Gastroesophageal sphincter (tissue), 4 donors: ENCODE data around the gene MAP2K2. TPM values are rescaled to one million over a fixed set of nuclear protein-coding genes. Genes with fewer than 3 reads are reported as not detected.

ENCODE experiments used
- ATAC-seq: fragments of 150-250 bp; one replicate; pipeline ENCODE4 v1.9.1; 2016; ENCODE audit warnings: mild to moderate bottlenecking, moderate library complexity
- H3K27ac ChIP-seq, 4 donors: fragments of 200-600 bp; sonication (generic) in 3 of 4; 1 replicate in 3 of 4; 2 replicates in 1 of 4; pipeline ENCODE4 v1.5.1; 2016 to 2019
- H3K27me3 ChIP-seq: fragments of 200-600 bp; sonication (generic); one replicate; pipeline ENCODE4 v1.5.1; 2019
- H3K36me3 ChIP-seq, 2 donors: fragments of 200-600 bp; sonication (generic); one replicate each; pipeline ENCODE4 v1.5.1; 2019; ENCODE audit warnings: control low read depth in 1 of 2
- H3K4me1 ChIP-seq, 3 donors: fragments of 200-600 bp; sonication (generic); 1 replicate in 2 of 3; 2 replicates in 1 of 3; pipeline ENCODE4 v1.5.1; 2016 to 2019; ENCODE audit warnings: control low read depth in 2 of 3
- H3K4me3 ChIP-seq, 2 donors: fragments of 200-600 bp; sonication (generic); one replicate each; pipeline ENCODE4 v1.5.1; 2019; ENCODE audit warnings: mild to moderate bottlenecking in 1 of 2, moderate library complexity in 1 of 2
- H3K9me3 ChIP-seq, 3 donors: fragments of 200-600 bp; sonication (generic); one replicate each; pipeline ENCODE4 v1.5.1; 2017 to 2019; ENCODE audit warnings: control low read depth in 2 of 3
- CTCF ChIP-seq, 4 experiments: fragments of 200-600 bp in 2 of 4; fragments of 450-650 bp in 2 of 4; sonication (generic) in 1 of 4; IDR thresholded peaks; one replicate each; pipeline ENCODE4 v1.5.1; 2017 to 2019; ENCODE audit warnings: antibody characterized with exemption in 4 of 4, mild to moderate bottlenecking in 2 of 4, moderate library complexity in 2 of 4
- EP300 ChIP-seq: sonication (generic); formaldehyde crosslinking; IDR thresholded peaks from one replicate; pipeline ENCODE4 v1.6.1; 2017; ENCODE audit warnings: antibody characterized with exemption, mild to moderate bottlenecking
- POLR2A ChIP-seq, 2 donors: fragments of 450-650 bp; IDR thresholded peaks; one replicate each; pipeline ENCODE4 v1.6.1; 2017; ENCODE audit warnings: antibody characterized with exemption in 2 of 2, mild to moderate bottlenecking in 2 of 2, moderate library complexity in 1 of 2
- POLR2AphosphoS5 ChIP-seq: sonication (generic); formaldehyde crosslinking; IDR thresholded peaks from one replicate; pipeline ENCODE4 v1.6.1; 2017; ENCODE audit warnings: antibody characterized with exemption
- WGBS, 2 donors: methylation state at CpG; one replicate each; pipeline ENCODE4 v1.1.5; 2018; ENCODE audit warnings: low coverage in 1 of 2; 5-methylcytosine and 5-hydroxymethylcytosine counted together
- total RNA-seq, 4 donors: library from RNA; depleted of rRNA; stranded (reverse); fragments of >200 nt; gene quantifications; one replicate each; pipeline ENCODE4 v1.1.0, GENCODE V29; 2016

The MAP2K2 gene
- total RNA-seq, 4 donors from 2014 or later: 53.3 to 112 (median 69.7) TPM

- Histone ChIP-seq H3K27ac (no peak overlapping the region), H3K4me3 (no peak overlapping the region), H3K36me3 (peaks cover 0 to 94% of the 10 kb centered on the region in 2 donors), H3K9me3 (no peaks in the 10 kb centered on the region), H3K4me1 (peaks cover 0 to 6% (median 0%) of the 10 kb centered on the region in 3 donors), H3K27me3 (no peaks in the 10 kb centered on the region)
- TF ChIP-seq EP300: no peak
- no peak for TF ChIP-seq POLR2AphosphoS5
- no peak for TF ChIP-seq CTCF (IDR thresholded peaks at IDR 0.05)
- no peak for TF ChIP-seq POLR2A (IDR thresholded peaks at IDR 0.05)
- no peak for ATAC-seq
- no CpG with 5 or more reads among the region's 10 CpGs for WGBS, 2 donors
These were observed 22.5 kb downstream of the MAP2K2 start for GRCh38 chr19:4101496-4101770.

- ATAC-seq: no peak
- no peak overlapping the region for H3K4me3 ChIP-seq
- no peak overlapping the region for H3K27ac ChIP-seq
- 80 to 86% methylated on average over 2 to 9 of the region's 38 CpGs for whole genome bisulfite sequencing, 2 donors
- H3K36me3 ChIP-seq: peaks cover 0 to 93% of the 10 kb centered on the region in 2 donors
- no peaks in the 10 kb centered on the region for H3K9me3 ChIP-seq
- no peaks in the 10 kb centered on the region for H3K27me3 ChIP-seq
- H3K4me1 ChIP-seq: peaks cover 0 to 6% (median 0%) of the 10 kb centered on the region in 3 donors
- no peak for TF ChIP-seq CTCF (IDR thresholded peaks at IDR 0.05)
- TF ChIP-seq POLR2AphosphoS5: no peak
- no peak for TF ChIP-seq EP300
- no peak for TF ChIP-seq POLR2A (IDR thresholded peaks at IDR 0.05)
These were observed 23.1 kb downstream of the MAP2K2 start for GRCh38 chr19:4100647-4101495.

GRCh38 chr19:4099041-4099764 is 24.7 kb downstream of the MAP2K2 start:
- Histone ChIP-seq H3K27me3 (no peaks in the 10 kb centered on the region), H3K4me1 (peaks cover 0 to 6% (median 0%) of the 10 kb centered on the region in 3 donors), H3K9me3 (no peaks in the 10 kb centered on the region), H3K36me3 (peaks cover 0 to 93% of the 10 kb centered on the region in 2 donors), H3K4me3 (no peak overlapping the region), H3K27ac (no peak overlapping the region)
- ATAC-seq: no peak
- TF ChIP-seq POLR2A (IDR thresholded peaks at IDR 0.05): no peak
- no peak for TF ChIP-seq EP300
- TF ChIP-seq POLR2AphosphoS5: no peak
- no peak for TF ChIP-seq CTCF (IDR thresholded peaks at IDR 0.05)
- 20% methylated on average over 1 of the region's 38 CpGs; no CpG with 5 or more reads in 1 of the 2 donors for WGBS, 2 donors

- TF ChIP-seq POLR2A (IDR thresholded peaks at IDR 0.05): no peak
- no peak for TF ChIP-seq EP300
- TF ChIP-seq POLR2AphosphoS5: no peak
- no peak for TF ChIP-seq CTCF (IDR thresholded peaks at IDR 0.05)
- Histone ChIP-seq H3K36me3 (peaks cover 0 to 93% of the 10 kb centered on the region in 2 donors), H3K4me3 (no peak overlapping the region), H3K4me1 (peaks cover 0 to 6% (median 0%) of the 10 kb centered on the region in 3 donors), H3K27ac (no peak overlapping the region), H3K9me3 (no peaks in the 10 kb centered on the region), H3K27me3 (no peaks in the 10 kb centered on the region)
- no peak for ATAC-seq
- WGBS, 2 donors: 100% methylated on average over 2 of the region's 18 CpGs; no CpG with 5 or more reads in 1 of the 2 donors
These were observed 25.4 kb downstream of the MAP2K2 start for GRCh38 chr19:4098493-4098892.
